Psoas muscle (tissue), 8 donors: ENCODE results near the gene CHD2. TPM values are rescaled to one million over a fixed set of nuclear protein-coding genes. Genes with fewer than 3 reads are reported as not detected.

Experiments used
- ATAC-seq, 4 donors: fragments of 200-7000 bp; cut with Tn5 transposase; one replicate each; pipeline ENCODE4 v1.9.1; 2020; ENCODE audit warnings: moderate library complexity in 3 of 4, mild to moderate bottlenecking in 2 of 4
- DNase-seq, 2 donors: peaks; one replicate each; pipeline ENCODE4 v3.0.0-alpha.2; 2020
- H3K27ac ChIP-seq: fragments of 200-600 bp; one replicate; pipeline ENCODE4 v1.8.0; 2022
- H3K27me3 ChIP-seq, 3 donors: fragments of 200-600 bp in 1 of 3; one replicate each; pipeline versions ENCODE4 v1.6.1 to v1.8.0; 2013 to 2022; ENCODE audit warnings: low read length in 2 of 3, mild to moderate bottlenecking in 2 of 3, moderate library complexity in 1 of 3; ENCODE audit not compliant: insufficient read depth in 3 of 3
- H3K36me3 ChIP-seq, 2 donors: fragments of 200-600 bp in 1 of 2; one replicate each; pipeline versions ENCODE4 v1.6.1 to v1.8.0; 2013 to 2022; ENCODE audit warnings: low read depth in 1 of 2, mild to moderate bottlenecking in 1 of 2, moderate library complexity in 1 of 2; ENCODE audit not compliant: insufficient read depth in 1 of 2
- H3K4me1 ChIP-seq: fragments of 200-600 bp; one replicate; pipeline ENCODE4 v1.8.0; 2022
- H3K4me3 ChIP-seq: fragments of 200-600 bp; one replicate; pipeline ENCODE4 v1.8.0; 2022; ENCODE audit warnings: mild to moderate bottlenecking
- H3K9me3 ChIP-seq: fragments of 200-600 bp; one replicate; pipeline ENCODE4 v1.8.0; 2022
- WGBS, 3 donors: extraction: QIAGEN DNeasy Blood & Tissue Kit; methylation state at CpG; one replicate each; pipeline versions ENCODE4 v1.1.6 to v1.1.7; 2013; 5-methylcytosine and 5-hydroxymethylcytosine counted together
- intact Hi-C, 2 donors: fragments of 100-400 bp; cut with DNase I; formaldehyde crosslinking; loops; one replicate each; pipeline versions ENCODE4 v1.11.0 to v1.14.2; 2022
- polyA plus RNA-seq, 3 donors: library from polyadenylated mRNA; stranded (reverse); fragments of 200-250 nt; gene quantifications; one replicate each; pipeline ENCODE4 v1.2.3, GENCODE V29; 2013
- total RNA-seq, 4 donors: library from RNA; stranded (reverse); fragmentation: NEBNext Ultra II Directional in 2 of 4; extraction: Animal tissue kit (Norgen Biotek cat#: 25700) in 2 of 4; gene quantifications; one replicate each; pipeline versions ENCODE4 v1.2.1 to v1.2.4, GENCODE V29; 2021 to 2023
- TF ChIP-seq, protein P1 (sequence below): fragments of 200-600 bp; IDR thresholded peaks from one replicate; pipeline ENCODE4 v1.8.0; 2022; ENCODE audit warnings: antibody characterized with exemption
- donor health status: healthy with polysubstance abuse.
- donor health status: DM: no; HTN: no; CAD: no; lungs with moderate emphysema.
- donor health status: Bipolar disorder and iron deficiency.
- donor health status: healthy.
- donor health status: DM: yes; HTN: yes; CAD: no.
- donor health status: DM: no; HTN: no; CAD: no.
- donor health status: DM: no; HTN: no; CAD: no.
- donor health status: DM: yes; HTN: yes; CAD: no.

The CHD2 gene
- total and polyA plus RNA-seq, 7 donors: 11.1 to 53.0 (median 40.9) TPM

- 19 to 28% (median 21%) methylated on average over 13 of the region's 13 CpGs for WGBS, 3 donors
These were observed 128.0 kb downstream of the CHD2 start for GRCh38 chr15:93028111-93028631.

DNA sequence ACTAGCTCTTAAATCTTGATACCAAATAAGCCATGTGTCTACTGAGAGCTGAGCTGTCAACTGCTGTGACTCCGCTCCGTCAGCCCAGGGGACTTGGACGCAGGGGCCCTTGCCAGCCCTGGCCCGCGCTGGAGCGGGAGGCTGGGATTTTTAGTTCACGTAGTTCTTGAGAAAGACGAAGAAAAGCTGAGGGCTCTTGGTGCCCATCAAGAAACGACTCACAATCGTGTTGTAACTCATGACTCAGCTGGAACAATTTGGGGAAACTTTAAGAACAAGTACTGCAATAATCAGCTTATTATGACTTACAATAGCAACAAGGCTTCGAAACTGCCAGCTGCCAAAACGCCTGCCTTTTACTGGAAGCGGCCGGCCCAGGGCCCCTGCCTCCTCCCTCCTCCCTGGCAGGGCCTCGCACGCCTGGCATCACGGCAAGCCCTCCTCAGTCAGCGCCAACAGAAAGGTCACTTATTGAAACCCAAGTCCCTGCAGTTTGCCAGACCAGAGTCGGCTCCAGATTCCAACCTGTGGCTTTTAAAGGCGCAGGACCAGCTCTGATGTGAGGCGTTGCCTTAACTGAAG lies 128.6 kb downstream of the CHD2 start:
- WGBS, 3 donors: 12 to 31% (median 18%) methylated on average over 21 of the region's 21 CpGs
- Histone ChIP-seq H3K27me3 (no peaks in the 10 kb centered on the region), H3K9me3 (no peaks in the 10 kb centered on the region), H3K36me3 (peaks cover 3 to 31% of the 10 kb centered on the region in 2 donors), H3K4me3 (peak overlapping the region; percentile 41), H3K4me1 (peaks cover 57% of the 10 kb centered on the region), H3K27ac (peak overlapping the region; percentile 90)
- DNase-seq (peak; percentile 92 to 95), ATAC-seq (peak; percentile 74 to 82 (median 80))
- TF ChIP-seq, protein P1, sequence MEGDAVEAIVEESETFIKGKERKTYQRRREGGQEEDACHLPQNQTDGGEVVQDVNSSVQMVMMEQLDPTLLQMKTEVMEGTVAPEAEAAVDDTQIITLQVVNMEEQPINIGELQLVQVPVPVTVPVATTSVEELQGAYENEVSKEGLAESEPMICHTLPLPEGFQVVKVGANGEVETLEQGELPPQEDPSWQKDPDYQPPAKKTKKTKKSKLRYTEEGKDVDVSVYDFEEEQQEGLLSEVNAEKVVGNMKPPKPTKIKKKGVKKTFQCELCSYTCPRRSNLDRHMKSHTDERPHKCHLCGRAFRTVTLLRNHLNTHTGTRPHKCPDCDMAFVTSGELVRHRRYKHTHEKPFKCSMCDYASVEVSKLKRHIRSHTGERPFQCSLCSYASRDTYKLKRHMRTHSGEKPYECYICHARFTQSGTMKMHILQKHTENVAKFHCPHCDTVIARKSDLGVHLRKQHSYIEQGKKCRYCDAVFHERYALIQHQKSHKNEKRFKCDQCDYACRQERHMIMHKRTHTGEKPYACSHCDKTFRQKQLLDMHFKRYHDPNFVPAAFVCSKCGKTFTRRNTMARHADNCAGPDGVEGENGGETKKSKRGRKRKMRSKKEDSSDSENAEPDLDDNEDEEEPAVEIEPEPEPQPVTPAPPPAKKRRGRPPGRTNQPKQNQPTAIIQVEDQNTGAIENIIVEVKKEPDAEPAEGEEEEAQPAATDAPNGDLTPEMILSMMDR: no peak
- intact Hi-C loops: loop anchor here (5.0 to 10.0 kb wide), 2 partner anchors 224 to 226 kb away; no protein-coding TSS in a partner anchor

More at GRCh38 chr15:93028111-93028631, 128.0 kb downstream of the CHD2 start:
- ATAC-seq (peak in 2 of 4 donors; percentile 5 to 8), DNase-seq (no peak)
- H3K36me3 ChIP-seq: peaks cover 3 to 36% of the 10 kb centered on the region in 2 donors
- intact Hi-C loops: loop anchor here (5.0 to 10.0 kb wide), 2 partner anchors 223 to 226 kb away; no protein-coding TSS in a partner anchor
- H3K27me3 ChIP-seq: no peaks in the 10 kb centered on the region
- H3K27ac ChIP-seq: peak overlapping the region; percentile 90
- H3K4me3 ChIP-seq: peak overlapping the region; percentile 41
- H3K4me1 ChIP-seq: peaks cover 57% of the 10 kb centered on the region
- TF ChIP-seq, protein P1: no peak
- no peaks in the 10 kb centered on the region for H3K9me3 ChIP-seq

GRCh38 chr15:93029214-93029835 lies 129.2 kb downstream of the CHD2 start:
- intact Hi-C loops: loop anchor here (5.0 to 10.0 kb wide), 2 partner anchors 225 to 227 kb away; no protein-coding TSS in a partner anchor
- TF ChIP-seq, protein P1: no peak
- no peaks in the 10 kb centered on the region for H3K27me3 ChIP-seq
- no peaks in the 10 kb centered on the region for H3K9me3 ChIP-seq
- H3K4me1 ChIP-seq: peaks cover 57% of the 10 kb centered on the region
- ATAC-seq (peak; percentile 10 to 23 (median 16)), DNase-seq (peak in 1 of 2 donors; percentile 50)
- 33 to 49% (median 37%) methylated on average over 17 of the region's 17 CpGs for WGBS, 3 donors
- peak overlapping the region; percentile 90 for H3K27ac ChIP-seq
- peak overlapping the region; percentile 41 for H3K4me3 ChIP-seq
- H3K36me3 ChIP-seq: peaks cover 1 to 25% of the 10 kb centered on the region in 2 donors

GRCh38 chr15:93029836-93030429 lies 129.8 kb downstream of the CHD2 start:
- Histone ChIP-seq H3K27ac (peak overlapping the region; percentile 90), H3K4me3 (peak overlapping the region; percentile 41), H3K27me3 (no peaks in the 10 kb centered on the region), H3K9me3 (no peaks in the 10 kb centered on the region), H3K36me3 (peaks cover 0 to 19% of the 10 kb centered on the region in 2 donors), H3K4me1 (peaks cover 57% of the 10 kb centered on the region)
- intact Hi-C loops: loop anchor here (1.0 to 10.0 kb wide), 11 partner anchors 57 to 1292 kb away; partner anchors contain the start of gene RGMA (in 1 of the 2)
- TF ChIP-seq, protein P1: no peak
- 31 to 48% (median 31%) methylated on average over 12 of the region's 12 CpGs for WGBS, 3 donors
- peak; percentile 54 to 76 for DNase-seq
- ATAC-seq: peak; percentile 56 to 73 (median 66)
